Measurements from ENCODE around the gene OR6S1. TPM values are rescaled to one million over a fixed set of nuclear protein-coding genes. Genes with fewer than 3 reads are reported as not detected.
A peak's percentile ranks its signal among the peaks of the same experiment; 100 is the strongest.

OR6S1 gene
- total and polyA plus RNA-seq, 2 of the 8 experiments (the other 6 are each of a cell fraction or from before 2014, with no cell fraction given), result not detected

- TF ChIP-seq TAF7 (optimal IDR thresholded peaks at IDR 0.05; ENCODE audit: borderline replicate concordance, low read depth, low read length), result no peak
- peak; percentile 50 for TF ChIP-seq PHF8 (conservative IDR thresholded peaks at IDR 0.05; ENCODE audit: low read depth, low read length)
- TF ChIP-seq TBP (IDR thresholded peaks at IDR 0.05; ENCODE audit: low read depth, low read length), result no peak
- no peak for TF ChIP-seq ZNF274 (IDR thresholded peaks at IDR 0.05; ENCODE audit: borderline replicate concordance, extremely low read depth, low read length)
- TF ChIP-seq POU5F1 (IDR thresholded peaks at IDR 0.05; ENCODE audit: low read depth, low read length), result no peak
- TF ChIP-seq EP300 (IDR thresholded peaks at IDR 0.05; ENCODE audit: borderline replicate concordance in 1 of 2, low read depth in 2 of 2, low read length in 2 of 2), result no peak
Measured at GRCh38 chr14:20682435-20683124, 41.1 kb upstream of the OR6S1 start (continued).
